CD4-positive, alpha-beta T cell treated with Interleukin-6 for 4 hours (primary cell): ENCODE results near the gene LIMCH1.
"Not testable (repeated sequence)": the region's sequence is repeated elsewhere in the genome, so short reads cannot be mapped to it uniquely, and the experiment has no call there.

ENCODE experiments used
- DNase-seq: peaks from one replicate; pipeline ENCODE4 v3.0.0-alpha.2; 2020; ENCODE audit warnings: mixed read lengths

The LIMCH1 gene

DNA sequence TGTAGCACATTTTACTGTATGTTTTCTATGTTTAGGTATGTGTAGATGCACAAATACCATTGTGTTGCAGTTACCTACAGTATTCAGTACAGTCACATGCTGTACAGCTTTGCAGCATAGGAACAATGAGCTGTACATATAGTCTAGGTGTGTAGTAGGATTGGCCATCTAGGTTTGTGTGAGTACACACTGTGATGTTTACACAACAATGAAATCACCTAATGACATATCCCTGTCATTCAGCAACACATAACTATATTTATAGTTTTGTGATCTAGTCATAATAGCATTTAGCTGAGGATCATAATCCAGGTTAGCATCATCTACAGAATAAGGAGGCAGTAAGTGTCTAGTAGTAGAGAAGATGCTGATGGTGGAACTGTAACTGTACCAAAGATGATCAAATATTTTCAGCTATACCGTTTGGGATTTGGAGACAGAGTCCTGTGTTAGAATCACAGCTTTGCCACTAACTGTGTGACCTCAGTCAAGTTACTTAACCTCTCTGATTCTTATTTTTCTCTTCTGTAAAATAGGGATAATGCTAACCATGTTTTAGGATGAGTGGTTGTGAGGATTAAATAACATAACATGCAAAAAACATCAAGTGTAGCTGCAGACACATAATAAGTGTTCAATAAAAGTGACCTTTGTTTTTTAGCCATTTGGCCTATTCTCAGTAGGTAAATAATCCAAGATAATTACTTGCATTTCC is 73.3 kb downstream of the LIMCH1 start:
- DNase-seq, result no peak

GRCh38 chr4:41611881-41612871 is 74.2 kb downstream of the LIMCH1 start:
- DNase-seq, result no peak

DNA sequence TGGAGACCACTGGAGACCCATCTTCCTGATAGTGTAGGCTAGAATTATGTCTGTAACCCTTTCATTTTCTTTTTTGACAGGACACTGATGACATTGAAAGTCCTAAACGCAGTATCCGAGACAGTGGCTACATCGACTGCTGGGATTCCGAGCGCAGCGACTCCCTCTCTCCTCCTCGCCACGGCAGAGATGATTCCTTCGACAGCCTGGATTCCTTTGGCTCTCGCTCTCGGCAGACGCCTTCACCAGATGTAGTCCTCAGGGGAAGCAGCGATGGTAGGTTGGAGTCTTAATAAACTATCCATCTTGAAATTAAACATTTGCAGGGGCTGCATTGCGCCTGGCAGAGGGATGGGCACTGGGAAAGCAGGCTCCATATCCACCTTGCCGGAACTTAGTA is 75.4 kb downstream of the LIMCH1 start:
- DNase-seq, result no peak

GRCh38 chr4:41613821-41614220 is 75.9 kb downstream of the LIMCH1 start:
- no peak for DNase-seq

DNA sequence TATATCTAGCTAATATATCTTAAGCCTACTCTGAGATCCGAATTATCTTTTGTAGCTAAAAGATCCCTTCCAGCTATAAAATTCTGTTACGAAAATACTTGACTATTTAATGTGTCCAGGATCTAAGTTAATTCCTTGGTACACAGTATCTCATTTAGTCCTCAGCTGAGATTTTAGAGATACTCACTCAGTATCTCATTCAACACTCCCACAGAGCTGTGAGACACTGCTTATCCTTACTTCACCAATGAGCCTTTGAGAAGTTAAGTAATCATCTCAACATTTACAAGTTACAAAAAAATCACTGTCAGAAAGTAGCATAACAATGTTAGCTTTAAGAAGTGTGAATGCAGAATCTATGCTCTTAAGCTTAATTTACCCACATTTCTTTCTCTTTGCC is 76.6 kb downstream of the LIMCH1 start:
- DNase-seq, result no peak

- DNase-seq, result no peak
These were observed 81.2 kb downstream of the LIMCH1 start for GRCh38 chr4:41619161-41619560.

- DNase-seq, result no peak
These were observed 82.8 kb downstream of the LIMCH1 start for GRCh38 chr4:41620594-41621256.

DNA sequence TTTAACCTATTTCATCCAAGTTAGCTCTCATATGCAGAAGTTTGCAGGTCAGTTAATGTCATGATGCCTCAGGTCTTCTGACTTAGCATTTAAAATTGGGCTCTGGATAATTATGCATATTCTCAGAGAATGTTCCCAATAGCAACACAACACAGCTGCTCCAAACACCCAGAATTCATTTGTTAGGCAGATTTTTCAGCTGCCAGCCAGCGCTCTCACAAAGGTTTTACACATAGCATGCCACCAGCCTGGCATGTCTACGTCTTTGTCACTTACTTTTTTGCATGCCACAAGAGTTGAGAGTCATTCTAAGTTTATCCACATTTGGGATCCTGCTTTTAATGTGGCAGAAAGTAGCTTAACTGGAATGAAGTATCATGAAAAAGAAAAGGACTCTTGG is 84.8 kb downstream of the LIMCH1 start:
- DNase-seq, result no peak

DNA sequence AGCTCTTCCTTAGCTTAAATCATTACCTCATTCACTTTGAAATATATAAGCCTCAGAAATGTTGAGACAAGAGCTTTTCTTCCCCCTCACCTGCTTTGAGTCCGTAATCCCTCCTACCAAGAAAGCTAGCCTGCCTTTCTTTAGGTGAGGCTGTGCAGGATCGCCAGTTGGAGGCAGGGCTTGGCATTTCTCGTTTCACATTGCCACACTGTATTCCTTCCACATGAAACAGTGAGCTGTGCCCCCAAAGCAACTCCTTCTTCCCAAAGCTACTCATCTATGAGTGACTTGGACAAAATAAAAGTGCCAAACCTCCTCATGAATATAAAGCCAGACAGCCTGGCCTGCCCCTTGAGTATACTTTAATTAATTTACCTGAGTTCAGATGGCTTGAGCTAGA is 86.8 kb downstream of the LIMCH1 start:
- no peak for DNase-seq

DNA sequence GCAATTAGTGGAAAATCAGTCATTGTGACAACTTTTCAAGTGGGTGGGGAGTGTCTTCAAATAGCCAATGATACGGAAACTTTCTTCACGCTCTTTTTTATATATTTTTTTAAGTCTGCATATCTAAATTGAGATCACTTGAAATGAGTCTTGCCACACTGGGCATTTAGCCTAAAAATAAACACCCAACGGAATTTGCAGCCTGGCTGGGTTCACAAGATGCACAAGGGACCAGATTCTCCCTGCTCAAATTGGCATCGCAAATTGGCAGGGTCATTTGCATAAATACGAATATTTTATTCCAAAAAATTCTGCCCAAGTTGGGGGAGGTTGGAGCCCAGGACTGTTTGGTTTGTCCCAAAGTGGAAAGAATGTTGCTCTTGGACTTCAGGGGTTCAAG is 87.6 kb downstream of the LIMCH1 start:
- no peak for DNase-seq

GRCh38 chr4:41628936-41629335 is 91.0 kb downstream of the LIMCH1 start:
- no peak for DNase-seq

DNA sequence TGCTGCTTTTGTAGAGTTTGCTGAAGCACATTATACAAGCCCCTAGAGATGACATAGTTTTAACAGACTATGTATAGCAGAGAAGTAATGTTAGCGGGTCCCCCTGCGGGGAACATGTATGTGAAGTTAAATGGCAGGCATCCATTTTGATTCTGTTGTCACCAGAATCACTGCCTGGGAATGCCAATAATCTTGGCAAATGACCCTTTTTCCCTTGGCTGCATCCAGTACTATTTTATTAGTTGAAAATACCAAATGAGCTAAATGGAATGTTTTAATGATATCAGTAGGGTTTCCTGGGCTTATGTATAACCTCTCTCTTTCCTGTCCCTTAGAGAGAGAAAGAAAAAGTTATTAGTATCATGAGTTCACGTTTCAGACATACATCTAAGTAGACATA is 93.6 kb downstream of the LIMCH1 start:
- DNase-seq, result no peak

- DNase-seq, result no peak
These were observed 94.6 kb downstream of the LIMCH1 start for GRCh38 chr4:41632481-41633073.

DNA sequence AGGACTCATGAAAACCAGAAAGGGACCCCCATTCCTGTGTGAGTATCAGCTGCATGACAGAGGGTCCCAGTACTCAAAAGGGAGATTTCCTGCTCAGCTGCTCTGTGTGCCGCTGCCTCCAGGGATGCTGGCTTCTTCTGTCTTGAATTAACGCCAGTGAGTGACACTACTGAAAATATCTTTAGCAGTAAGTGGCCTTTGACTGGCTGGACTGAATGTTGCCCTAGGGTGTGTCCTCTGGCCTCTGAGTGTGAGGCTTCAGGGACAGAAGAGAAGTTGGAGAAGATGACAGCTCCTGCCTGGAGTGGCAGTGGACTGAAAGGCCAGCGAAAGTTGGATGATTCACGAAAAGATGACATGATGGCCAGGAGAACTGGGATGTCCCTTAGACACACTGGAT is 95.4 kb downstream of the LIMCH1 start:
- no peak for DNase-seq

GRCh38 chr4:41635441-41635840 is 97.5 kb downstream of the LIMCH1 start:
- DNase-seq, result no peak

- DNase-seq, result no peak
These were observed 100.2 kb downstream of the LIMCH1 start for GRCh38 chr4:41638203-41638602.

DNA sequence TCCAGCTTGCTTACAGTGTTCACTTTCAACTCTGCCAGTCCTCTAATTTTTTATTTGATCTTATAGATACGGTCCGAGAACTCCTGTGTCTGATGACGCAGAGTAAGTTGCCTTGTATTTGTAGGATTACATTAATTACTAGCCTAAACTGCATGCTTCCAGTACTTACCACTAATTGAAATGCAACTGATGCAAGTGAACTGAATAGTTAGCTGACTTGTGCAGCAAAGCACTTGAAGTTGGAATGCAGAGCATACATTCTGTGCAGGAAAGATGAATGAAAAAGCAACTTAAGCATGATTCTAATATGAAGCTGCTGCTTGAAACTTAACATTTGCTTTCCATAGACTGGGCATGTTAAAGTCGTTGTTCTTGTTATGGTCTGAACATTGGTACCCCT is 100.9 kb downstream of the LIMCH1 start:
- no peak for DNase-seq

DNA sequence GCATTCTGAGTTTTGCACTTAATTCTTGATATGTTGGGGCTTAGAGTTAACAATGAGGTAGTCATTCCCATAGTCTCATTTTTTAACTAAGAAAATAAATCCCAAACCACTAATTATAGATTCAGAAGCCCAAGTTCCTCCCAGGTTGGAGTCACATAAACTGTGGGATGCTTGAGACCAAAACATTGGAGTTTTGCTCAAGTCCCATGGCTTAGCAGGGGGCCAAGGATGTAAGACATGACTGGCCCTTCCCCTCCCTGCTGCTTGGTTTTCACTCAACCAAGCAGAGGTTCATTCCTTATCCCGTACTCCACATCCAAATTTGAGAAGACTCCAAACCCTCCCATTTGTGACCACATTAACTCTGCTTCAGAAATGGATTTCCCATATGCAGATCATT is 101.3 kb downstream of the LIMCH1 start:
- DNase-seq, result no peak

DNA sequence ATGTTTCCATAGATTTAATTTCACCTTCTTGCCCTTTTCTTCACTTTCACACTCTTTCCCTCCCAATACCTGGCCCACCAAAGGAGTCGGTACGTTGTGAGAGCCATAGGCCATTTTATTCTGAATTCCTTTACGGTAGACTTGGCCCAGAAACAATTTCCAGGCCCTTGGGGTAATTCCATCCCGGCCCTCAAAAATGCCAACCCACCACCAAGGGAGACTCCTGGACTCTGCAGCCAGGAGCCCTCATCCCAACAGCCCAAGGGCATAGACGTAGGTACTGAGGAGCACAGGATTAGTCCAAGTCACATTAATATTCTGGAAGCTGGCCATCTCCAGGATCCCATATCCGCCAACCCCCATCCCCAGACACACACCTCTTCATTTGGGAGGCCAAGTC is 102.9 kb downstream of the LIMCH1 start:
- DNase-seq, result no peak

DNA sequence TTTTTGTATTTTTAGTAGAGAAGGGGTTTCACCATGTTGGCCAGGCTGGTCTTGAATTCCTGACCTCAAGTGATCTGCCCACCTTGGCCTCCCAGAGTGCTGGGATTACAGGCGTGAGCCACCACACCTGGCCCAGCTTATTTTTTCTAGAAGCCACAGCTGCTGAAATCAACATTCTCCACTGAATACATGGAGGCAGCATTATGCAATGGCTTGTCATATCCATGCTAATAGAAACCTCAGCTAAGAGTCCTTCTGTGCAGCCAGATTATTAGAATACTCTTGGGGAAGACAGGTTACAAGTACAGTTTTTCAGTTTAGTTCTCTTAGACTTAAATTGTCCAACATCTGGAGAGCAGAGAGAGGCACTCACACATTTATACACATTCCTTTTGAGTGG is 104.8 kb downstream of the LIMCH1 start:
- DNase-seq, result not testable (repeated sequence)

GRCh38 chr4:41643331-41643730 is 105.4 kb downstream of the LIMCH1 start:
- DNase-seq, result no peak

DNA sequence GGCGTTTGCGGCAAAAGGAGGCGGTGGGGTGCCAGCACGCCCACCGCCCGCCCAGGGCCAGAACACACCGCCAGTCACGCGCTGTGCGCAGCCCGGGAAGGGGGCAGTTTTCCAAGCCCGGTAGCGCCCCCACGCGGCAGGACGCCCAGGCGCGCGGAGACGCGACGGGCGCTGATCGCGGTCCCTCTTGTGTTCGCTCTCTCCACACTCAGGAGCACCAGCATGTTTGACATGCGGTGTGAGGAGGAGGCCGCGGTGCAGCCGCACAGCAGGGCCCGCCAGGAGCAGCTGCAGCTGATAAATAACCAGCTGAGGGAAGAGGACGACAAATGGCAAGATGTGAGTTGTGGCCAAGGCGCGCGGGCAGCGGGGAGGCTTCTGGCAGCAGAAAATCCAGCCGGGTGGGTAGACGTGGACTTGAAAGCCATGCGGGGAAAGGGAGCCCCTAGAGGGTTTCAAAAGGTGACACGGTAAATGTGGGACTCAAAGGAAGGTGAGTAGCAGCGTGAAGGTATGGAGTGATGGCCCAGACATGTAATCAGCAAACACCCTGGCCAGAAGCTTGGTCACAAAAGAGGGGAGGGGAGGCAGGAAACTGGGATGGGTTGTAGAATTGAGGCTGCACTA is 106.4 kb downstream of the LIMCH1 start:
- DNase-seq, result no peak

- no peak for DNase-seq
These were observed 106.9 kb downstream of the LIMCH1 start for GRCh38 chr4:41644915-41645295.
